ENCODE results near the gene LRP2. TPM values are rescaled to one million over a fixed set of nuclear protein-coding genes. Genes with fewer than 3 reads are reported as not detected.

The LRP2 gene
- total and polyA plus RNA-seq, 2 experiments from 2014 or later, result 8.1 to 38.3 TPM

- Histone ChIP-seq H3K27me3 (peaks cover 6% of the 10 kb centered on the region), H3K4me2 (no peak overlapping the region), H4K20me1 (ENCODE audit: insufficient read depth, poor library complexity, severe bottlenecking) (no peaks in the 10 kb centered on the region), H2AFZ (no peak overlapping the region), H3K79me2 (no peaks in the 10 kb centered on the region), H3K36me3 (replicated peaks; ENCODE audit: insufficient read depth, low read depth) (no peaks in the 10 kb centered on the region), H3K4me3 (no peak overlapping the region), H3K9me3 (ENCODE audit: low read depth) (no peaks in the 10 kb centered on the region), H3K9me2 (replicated peaks; ENCODE audit: insufficient read depth) (no peaks in the 10 kb centered on the region), H3K4me1 (ENCODE audit: insufficient read depth) (no peaks in the 10 kb centered on the region), H3K27ac (no peak overlapping the region)
- no peak for DNase-seq (ENCODE audit: low spot score)
- WGBS (ENCODE audit: low lambda C conversion rate, missing lambda C conversion rate), result 97% methylated on average over 1 of the region's 1 CpG
- no peak for TF ChIP-seq EZH2 (IDR thresholded peaks at IDR 0.05; ENCODE audit: borderline replicate concordance)
- TF ChIP-seq, protein P1, sequence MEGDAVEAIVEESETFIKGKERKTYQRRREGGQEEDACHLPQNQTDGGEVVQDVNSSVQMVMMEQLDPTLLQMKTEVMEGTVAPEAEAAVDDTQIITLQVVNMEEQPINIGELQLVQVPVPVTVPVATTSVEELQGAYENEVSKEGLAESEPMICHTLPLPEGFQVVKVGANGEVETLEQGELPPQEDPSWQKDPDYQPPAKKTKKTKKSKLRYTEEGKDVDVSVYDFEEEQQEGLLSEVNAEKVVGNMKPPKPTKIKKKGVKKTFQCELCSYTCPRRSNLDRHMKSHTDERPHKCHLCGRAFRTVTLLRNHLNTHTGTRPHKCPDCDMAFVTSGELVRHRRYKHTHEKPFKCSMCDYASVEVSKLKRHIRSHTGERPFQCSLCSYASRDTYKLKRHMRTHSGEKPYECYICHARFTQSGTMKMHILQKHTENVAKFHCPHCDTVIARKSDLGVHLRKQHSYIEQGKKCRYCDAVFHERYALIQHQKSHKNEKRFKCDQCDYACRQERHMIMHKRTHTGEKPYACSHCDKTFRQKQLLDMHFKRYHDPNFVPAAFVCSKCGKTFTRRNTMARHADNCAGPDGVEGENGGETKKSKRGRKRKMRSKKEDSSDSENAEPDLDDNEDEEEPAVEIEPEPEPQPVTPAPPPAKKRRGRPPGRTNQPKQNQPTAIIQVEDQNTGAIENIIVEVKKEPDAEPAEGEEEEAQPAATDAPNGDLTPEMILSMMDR (IDR thresholded peaks at IDR 0.05; ENCODE audit: poor library complexity), result no peak
- no peak for TF ChIP-seq EZH2phosphoT487 (IDR thresholded peaks at IDR 0.05; ENCODE audit: low read depth, severe bottlenecking, unreplicated experiment)
These were observed 257.5 kb downstream of the LRP2 start for GRCh38 chr2:169104848-169105247.

- H3K4me1 ChIP-seq (ENCODE audit: insufficient read depth), result no peaks in the 10 kb centered on the region
- no peaks in the 10 kb centered on the region for H3K9me2 ChIP-seq (replicated peaks; ENCODE audit: insufficient read depth)
- DNase-seq (ENCODE audit: low spot score), result peak; percentile 23
- H3K27ac ChIP-seq, result no peak overlapping the region
- H3K9me3 ChIP-seq (ENCODE audit: low read depth), result no peaks in the 10 kb centered on the region
- no peaks in the 10 kb centered on the region for H4K20me1 ChIP-seq (ENCODE audit: insufficient read depth, poor library complexity, severe bottlenecking)
- H3K4me2 ChIP-seq, result no peak overlapping the region
- H3K36me3 ChIP-seq (replicated peaks; ENCODE audit: insufficient read depth, low read depth), result no peaks in the 10 kb centered on the region
- no peak overlapping the region for H2AFZ ChIP-seq
- H3K27me3 ChIP-seq, result no peaks in the 10 kb centered on the region
- no peaks in the 10 kb centered on the region for H3K79me2 ChIP-seq
- WGBS (ENCODE audit: low lambda C conversion rate, missing lambda C conversion rate), result 58% methylated on average over 5 of the region's 5 CpGs
- H3K4me3 ChIP-seq, result no peak overlapping the region
- TF ChIP-seq, protein P1 (IDR thresholded peaks at IDR 0.05; ENCODE audit: poor library complexity), result no peak
- TF ChIP-seq EZH2 (IDR thresholded peaks at IDR 0.05; ENCODE audit: borderline replicate concordance) (no peak), EZH2phosphoT487 (IDR thresholded peaks at IDR 0.05; ENCODE audit: low read depth, severe bottlenecking, unreplicated experiment) (no peak)
These were observed 266.7 kb downstream of the LRP2 start for GRCh38 chr2:169095621-169096105.

DNA sequence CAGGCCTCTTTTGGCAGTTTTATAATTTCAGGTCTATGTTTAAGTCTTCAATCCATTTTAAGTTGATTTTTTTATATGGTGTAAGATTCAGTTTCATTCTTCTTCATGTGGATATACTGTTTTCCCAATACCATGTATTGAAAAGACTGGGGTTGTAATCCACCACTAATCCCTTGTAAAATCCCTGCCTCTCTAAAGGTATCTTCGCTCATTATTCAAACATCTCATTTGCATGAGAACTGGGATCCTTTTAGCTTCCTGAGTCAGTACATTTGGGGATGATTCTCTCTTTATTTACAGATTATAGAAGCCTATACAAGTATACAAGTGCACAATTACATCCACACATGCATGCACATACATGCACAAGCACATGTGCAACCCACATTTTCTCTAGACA lies 267.7 kb downstream of the LRP2 start:
- Histone ChIP-seq H3K4me3 (no peak overlapping the region), H3K36me3 (replicated peaks; ENCODE audit: insufficient read depth, low read depth) (no peaks in the 10 kb centered on the region), H3K4me1 (ENCODE audit: insufficient read depth) (no peaks in the 10 kb centered on the region), H3K79me2 (no peaks in the 10 kb centered on the region), H3K9me2 (replicated peaks; ENCODE audit: insufficient read depth) (no peaks in the 10 kb centered on the region), H3K4me2 (no peak overlapping the region), H3K27me3 (no peaks in the 10 kb centered on the region), H4K20me1 (ENCODE audit: insufficient read depth, poor library complexity, severe bottlenecking) (no peaks in the 10 kb centered on the region), H3K9me3 (ENCODE audit: low read depth) (no peaks in the 10 kb centered on the region), H3K27ac (no peak overlapping the region), H2AFZ (no peak overlapping the region)
- DNase-seq (ENCODE audit: low spot score), result no peak
- WGBS (ENCODE audit: low lambda C conversion rate, missing lambda C conversion rate), result 97% methylated on average over 1 of the region's 1 CpG
- TF ChIP-seq EZH2phosphoT487 (IDR thresholded peaks at IDR 0.05; ENCODE audit: low read depth, severe bottlenecking, unreplicated experiment) (no peak), EZH2 (IDR thresholded peaks at IDR 0.05; ENCODE audit: borderline replicate concordance) (no peak)
- TF ChIP-seq, protein P1 (IDR thresholded peaks at IDR 0.05; ENCODE audit: poor library complexity), result no peak

- no peaks in the 10 kb centered on the region for H4K20me1 ChIP-seq (ENCODE audit: insufficient read depth, poor library complexity, severe bottlenecking)
- H2AFZ ChIP-seq, result no peak overlapping the region
- no peaks in the 10 kb centered on the region for H3K4me1 ChIP-seq (ENCODE audit: insufficient read depth)
- no peak for TF ChIP-seq EZH2phosphoT487 (IDR thresholded peaks at IDR 0.05; ENCODE audit: low read depth, severe bottlenecking, unreplicated experiment)
- no peak for TF ChIP-seq EZH2 (IDR thresholded peaks at IDR 0.05; ENCODE audit: borderline replicate concordance)
- TF ChIP-seq, protein P1 (IDR thresholded peaks at IDR 0.05; ENCODE audit: poor library complexity), result no peak
- H3K79me2 ChIP-seq, result no peaks in the 10 kb centered on the region
- no peaks in the 10 kb centered on the region for H3K36me3 ChIP-seq (replicated peaks; ENCODE audit: insufficient read depth, low read depth)
- H3K9me2 ChIP-seq (replicated peaks; ENCODE audit: insufficient read depth), result no peaks in the 10 kb centered on the region
- no peak overlapping the region for H3K27ac ChIP-seq
- H3K4me2 ChIP-seq, result no peak overlapping the region
- DNase-seq (ENCODE audit: low spot score), result no peak
- H3K27me3 ChIP-seq, result no peaks in the 10 kb centered on the region
- 85% methylated on average over 2 of the region's 2 CpGs for WGBS (ENCODE audit: low lambda C conversion rate, missing lambda C conversion rate)
- H3K9me3 ChIP-seq (ENCODE audit: low read depth), result no peaks in the 10 kb centered on the region
- no peak overlapping the region for H3K4me3 ChIP-seq
These were observed 268.8 kb downstream of the LRP2 start for GRCh38 chr2:169093535-169093934.

All from hepatocyte (in vitro differentiated cells).